GM12878 (cell line): ENCODE data around the gene VSIG10. TPM values are rescaled to one million over a fixed set of nuclear protein-coding genes. Genes with fewer than 3 reads are reported as not detected.

Source experiments
- BACH1 ChIP-seq: fragments of 450-650 bp; IDR thresholded peaks from 2 replicates; pipeline ENCODE4 v1.6.1; 2017; ENCODE audit warnings: mild to moderate bottlenecking, borderline replicate concordance
- CBFB ChIP-seq: IDR thresholded peaks from 2 replicates; pipeline ENCODE4 v1.6.1; 2016; ENCODE audit warnings: antibody characterized with exemption, low read depth
- CBX5 ChIP-seq: sonication (generic); IDR thresholded peaks from 2 replicates; pipeline ENCODE4 v1.6.1; 2016; ENCODE audit warnings: low read depth, moderate library complexity, mild to moderate bottlenecking, inconsistent platforms
- DPF2 ChIP-seq: fragments of 450-650 bp; IDR thresholded peaks from 2 replicates; pipeline ENCODE4 v1.6.1; 2017; ENCODE audit warnings: mild to moderate bottlenecking
- EGR1 ChIP-seq, 2 experiments: IDR thresholded peaks; 1 replicate in 1 of 2; 2 replicates in 1 of 2; pipeline ENCODE4 v1.6.1; 2011 to 2012; ENCODE audit warnings: low read depth in 2 of 2, low read length in 2 of 2, borderline replicate concordance in 1 of 2, mild to moderate bottlenecking in 1 of 2, moderate library complexity in 1 of 2
- ESRRA ChIP-seq: IDR thresholded peaks from 2 replicates; pipeline ENCODE4 v1.6.1; 2012; ENCODE audit warnings: mild to moderate bottlenecking, low read length, improper control_type of control experiment
- HDAC6 ChIP-seq: fragments of 200-600 bp; sonication (generic); IDR thresholded peaks from one replicate; pipeline ENCODE4 v1.8.0; 2017; ENCODE audit warnings: antibody characterized with exemption; ENCODE audit not compliant: unreplicated experiment
- IKZF1 ChIP-seq: fragments of 450-650 bp; conservative IDR thresholded peaks from 2 replicates; pipeline ENCODE4 v1.6.1; 2017; ENCODE audit warnings: antibody characterized with exemption, mild to moderate bottlenecking
- IRF3 ChIP-seq: fragments of 450-650 bp; IDR thresholded peaks from 2 replicates; pipeline ENCODE4 v1.6.1; 2014; ENCODE audit warnings: mild to moderate bottlenecking
- KAT2A ChIP-seq: conservative IDR thresholded peaks from 2 replicates; pipeline ENCODE4 v1.6.1; 2011; ENCODE audit warnings: low read depth, low read length; ENCODE audit not compliant: control insufficient read depth
- MTA3 ChIP-seq: IDR thresholded peaks from 2 replicates; pipeline ENCODE4 v1.6.1; 2012; ENCODE audit warnings: low read length, inconsistent platforms, borderline replicate concordance
- MXI1 ChIP-seq: fragments of 150-350 bp; IDR thresholded peaks from 2 replicates; pipeline ENCODE4 v1.6.1; 2011; ENCODE audit warnings: low read depth, mild to moderate bottlenecking, inconsistent platforms, low read length, improper control_type of control experiment
- PAX8 ChIP-seq: fragments of 450-650 bp; IDR thresholded peaks from 2 replicates; pipeline ENCODE4 v1.6.1; 2017; ENCODE audit warnings: mild to moderate bottlenecking, moderate library complexity
- RFX5 ChIP-seq: IDR thresholded peaks from 2 replicates; pipeline ENCODE4 v1.6.1; 2011; ENCODE audit warnings: low read depth, low read length, improper control_type of control experiment
- SMAD5 ChIP-seq: IDR thresholded peaks from 2 replicates; pipeline ENCODE4 v1.6.1; 2016; ENCODE audit warnings: antibody characterized with exemption, low read depth
- SMARCA5 ChIP-seq: fragments of 450-650 bp; IDR thresholded peaks from 2 replicates; pipeline ENCODE4 v1.6.1; 2017; ENCODE audit warnings: mild to moderate bottlenecking
- SPI1 ChIP-seq: IDR thresholded peaks from 2 replicates; pipeline ENCODE4 v1.6.1; 2011; ENCODE audit warnings: low read depth, mild to moderate bottlenecking, low read length, moderate library complexity, borderline replicate concordance; ENCODE audit not compliant: insufficient read depth
- ZBED1 ChIP-seq: IDR thresholded peaks from 2 replicates; pipeline ENCODE4 v1.6.1; 2016; ENCODE audit warnings: borderline replicate concordance
- ZNF24 ChIP-seq: fragments of 450-650 bp; IDR thresholded peaks from 2 replicates; pipeline ENCODE4 v1.6.1; 2017; ENCODE audit warnings: antibody characterized with exemption, mild to moderate bottlenecking
- polyA plus RNA-seq, 11 experiments: library from polyadenylated mRNA; depleted of rRNA in 4 of 11; unstranded in 6 of 11; stranded (reverse) in 5 of 11; fragments of >200 nt; fragmentation: Nextera tagmentation in 4 of 11; fragmentation: Illumina TruSeq in 1 of 11; extraction: Ambion mirVana in 4 of 11; extraction: Trizol in 1 of 11; gene quantifications; 1 replicate in 1 of 11; 2 replicates in 10 of 11; pipeline versions ENCODE4 v1.2.1 to v1.2.3, GENCODE V29; 2011 to 2016; ENCODE audit warnings: inconsistent platforms in 2 of 11, missing spikeins in 2 of 11, low read depth in 1 of 11
- total RNA-seq, 4 experiments: library from RNA; depleted of rRNA in 3 of 4; stranded (reverse); fragments of >200 nt in 3 of 4; fragmentation: Illumina TruSeq in 1 of 4; extraction: Trizol in 1 of 4; gene quantifications; 2 replicates each; pipeline versions ENCODE4 v1.2.1 to v1.2.3, GENCODE V29; 2013 to 2021
- TF ChIP-seq, protein P1 (sequence below): fragments of 450-650 bp; formaldehyde crosslinking; IDR thresholded peaks from 2 replicates; pipeline ENCODE4 v1.4.0; 2022; ENCODE audit warnings: mild to moderate bottlenecking, moderate library complexity
- TF ChIP-seq, protein P2 (sequence below): IDR thresholded peaks from 2 replicates; pipeline ENCODE4 v1.6.1; 2011; ENCODE audit warnings: borderline replicate concordance, low read depth, mild to moderate bottlenecking, moderate library complexity, low read length; ENCODE audit not compliant: insufficient read depth, poor library complexity, severe bottlenecking
- TF ChIP-seq, protein P3 (sequence below): fragments of 450-650 bp; formaldehyde crosslinking; IDR thresholded peaks from 2 replicates; pipeline ENCODE4 v1.5.0; 2022; ENCODE audit warnings: mild to moderate bottlenecking, missing genetic modification characterization

VSIG10 gene
- total and polyA plus RNA-seq, 10 of the 15 experiments (the other 5 are each of a cell fraction or from before 2014, with no cell fraction given) = 3.4 to 10.2 (median 5.8) TPM

DNA sequence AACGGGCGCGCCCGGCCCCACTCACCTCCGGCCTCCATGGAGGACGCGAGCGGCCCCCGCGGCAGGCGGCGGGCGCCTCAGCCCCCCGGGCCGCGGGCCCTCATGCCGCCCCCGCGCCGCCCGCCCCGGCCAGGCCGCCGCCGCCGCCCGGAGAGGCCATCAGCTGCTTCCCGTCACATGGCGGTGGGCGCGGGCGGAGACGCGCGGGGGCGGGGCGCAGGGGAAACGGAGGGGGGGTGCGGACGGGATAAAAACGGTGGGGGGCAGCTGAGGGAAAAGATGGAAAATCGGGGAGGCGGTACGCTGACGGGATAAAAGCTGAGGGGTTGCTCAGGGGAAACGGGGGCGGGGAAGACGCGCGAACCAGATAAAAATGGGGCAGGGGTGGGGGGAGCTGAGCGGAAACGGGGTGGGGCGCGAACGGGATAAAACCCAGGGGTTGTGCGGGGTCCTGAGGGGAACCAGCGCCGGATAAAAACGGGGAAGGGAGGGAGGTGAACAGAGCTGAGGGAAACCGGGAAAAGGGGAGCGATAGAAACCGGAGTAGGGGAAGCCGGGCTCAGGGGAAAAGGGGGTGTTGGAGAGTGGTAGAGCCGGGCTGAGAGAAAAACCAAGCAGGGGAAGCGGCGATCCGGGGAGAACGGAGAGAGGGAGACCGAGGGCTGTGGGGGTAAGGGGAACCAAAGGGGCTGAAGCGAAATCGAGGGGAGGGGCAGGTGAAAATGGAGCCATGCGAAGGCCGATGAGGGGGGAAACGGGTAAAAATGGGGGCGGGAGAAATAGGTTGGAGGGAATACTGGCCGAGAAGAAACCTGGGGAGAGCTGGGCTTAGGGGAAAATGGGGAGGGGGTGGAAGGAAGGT is 42.6 kb downstream of the VSIG10 start, which contains the start of gene WSB2 (continued):
- TF ChIP-seq EGR1 (IDR thresholded peaks at IDR 0.05; ENCODE audit: borderline replicate concordance in 1 of 2, low read depth in 2 of 2, low read length in 2 of 2) (peak; percentile 19 to 95), MXI1 (0 out of 2 replicates have a peak, but pooled peaks have one; percentile 10), HDAC6 (no peak), ESRRA (no peak), KAT2A (no peak), SMARCA5 (no peak), SPI1 (no peak), ZBED1 (no peak), ZNF24 (no peak), IRF3 (no peak), MTA3 (no peak), PAX8 (no peak), CBX5 (no peak), IKZF1 (0 out of 2 replicates have a peak, but pooled peaks have one; percentile 2), RFX5 (no peak), DPF2 (no peak), BACH1 (no peak), SMAD5 (peak; percentile 5; the same call in 1 of the 2 replicates), CBFB (no peak)
- TF ChIP-seq, protein P1, sequence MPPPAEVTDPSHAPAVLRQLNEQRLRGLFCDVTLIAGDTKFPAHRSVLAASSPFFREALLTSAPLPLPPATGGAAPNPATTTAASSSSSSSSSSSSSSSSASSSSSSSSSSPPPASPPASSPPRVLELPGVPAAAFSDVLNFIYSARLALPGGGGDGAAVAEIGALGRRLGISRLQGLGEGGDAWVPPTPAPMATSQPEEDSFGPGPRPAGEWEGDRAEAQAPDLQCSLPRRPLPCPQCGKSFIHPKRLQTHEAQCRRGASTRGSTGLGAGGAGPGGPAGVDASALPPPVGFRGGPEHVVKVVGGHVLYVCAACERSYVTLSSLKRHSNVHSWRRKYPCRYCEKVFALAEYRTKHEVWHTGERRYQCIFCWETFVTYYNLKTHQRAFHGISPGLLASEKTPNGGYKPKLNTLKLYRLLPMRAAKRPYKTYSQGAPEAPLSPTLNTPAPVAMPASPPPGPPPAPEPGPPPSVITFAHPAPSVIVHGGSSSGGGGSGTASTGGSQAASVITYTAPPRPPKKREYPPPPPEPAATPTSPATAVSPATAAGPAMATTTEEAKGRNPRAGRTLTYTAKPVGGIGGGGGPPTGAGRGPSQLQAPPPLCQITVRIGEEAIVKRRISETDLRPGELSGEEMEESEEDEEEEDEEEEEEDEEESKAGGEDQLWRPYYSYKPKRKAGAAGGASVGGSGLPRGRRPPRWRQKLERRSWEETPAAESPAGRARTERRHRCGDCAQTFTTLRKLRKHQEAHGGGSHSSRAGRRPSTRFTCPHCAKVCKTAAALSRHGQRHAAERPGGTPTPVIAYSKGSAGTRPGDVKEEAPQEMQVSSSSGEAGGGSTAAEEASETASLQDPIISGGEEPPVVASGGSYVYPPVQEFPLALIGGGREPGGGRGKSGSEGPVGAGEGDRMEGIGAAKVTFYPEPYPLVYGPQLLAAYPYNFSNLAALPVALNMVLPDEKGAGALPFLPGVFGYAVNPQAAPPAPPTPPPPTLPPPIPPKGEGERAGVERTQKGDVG (CRISPR knock-in tag) = no peak
- TF ChIP-seq, protein P2, sequence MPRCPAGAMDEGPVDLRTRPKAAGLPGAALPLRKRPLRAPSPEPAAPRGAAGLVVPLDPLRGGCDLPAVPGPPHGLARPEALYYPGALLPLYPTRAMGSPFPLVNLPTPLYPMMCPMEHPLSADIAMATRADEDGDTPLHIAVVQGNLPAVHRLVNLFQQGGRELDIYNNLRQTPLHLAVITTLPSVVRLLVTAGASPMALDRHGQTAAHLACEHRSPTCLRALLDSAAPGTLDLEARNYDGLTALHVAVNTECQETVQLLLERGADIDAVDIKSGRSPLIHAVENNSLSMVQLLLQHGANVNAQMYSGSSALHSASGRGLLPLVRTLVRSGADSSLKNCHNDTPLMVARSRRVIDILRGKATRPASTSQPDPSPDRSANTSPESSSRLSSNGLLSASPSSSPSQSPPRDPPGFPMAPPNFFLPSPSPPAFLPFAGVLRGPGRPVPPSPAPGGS = no peak
- TF ChIP-seq, protein P3, sequence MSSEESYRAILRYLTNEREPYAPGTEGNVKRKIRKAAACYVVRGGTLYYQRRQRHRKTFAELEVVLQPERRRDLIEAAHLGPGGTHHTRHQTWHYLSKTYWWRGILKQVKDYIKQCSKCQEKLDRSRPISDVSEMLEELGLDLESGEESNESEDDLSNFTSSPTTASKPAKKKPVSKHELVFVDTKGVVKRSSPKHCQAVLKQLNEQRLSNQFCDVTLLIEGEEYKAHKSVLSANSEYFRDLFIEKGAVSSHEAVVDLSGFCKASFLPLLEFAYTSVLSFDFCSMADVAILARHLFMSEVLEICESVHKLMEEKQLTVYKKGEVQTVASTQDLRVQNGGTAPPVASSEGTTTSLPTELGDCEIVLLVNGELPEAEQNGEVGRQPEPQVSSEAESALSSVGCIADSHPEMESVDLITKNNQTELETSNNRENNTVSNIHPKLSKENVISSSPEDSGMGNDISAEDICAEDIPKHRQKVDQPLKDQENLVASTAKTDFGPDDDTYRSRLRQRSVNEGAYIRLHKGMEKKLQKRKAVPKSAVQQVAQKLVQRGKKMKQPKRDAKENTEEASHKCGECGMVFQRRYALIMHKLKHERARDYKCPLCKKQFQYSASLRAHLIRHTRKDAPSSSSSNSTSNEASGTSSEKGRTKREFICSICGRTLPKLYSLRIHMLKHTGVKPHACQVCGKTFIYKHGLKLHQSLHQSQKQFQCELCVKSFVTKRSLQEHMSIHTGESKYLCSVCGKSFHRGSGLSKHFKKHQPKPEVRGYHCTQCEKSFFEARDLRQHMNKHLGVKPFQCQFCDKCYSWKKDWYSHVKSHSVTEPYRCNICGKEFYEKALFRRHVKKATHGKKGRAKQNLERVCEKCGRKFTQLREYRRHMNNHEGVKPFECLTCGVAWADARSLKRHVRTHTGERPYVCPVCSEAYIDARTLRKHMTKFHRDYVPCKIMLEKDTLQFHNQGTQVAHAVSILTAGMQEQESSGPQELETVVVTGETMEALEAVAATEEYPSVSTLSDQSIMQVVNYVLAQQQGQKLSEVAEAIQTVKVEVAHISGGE (CRISPR knock-in tag) = no peak
